Heart right ventricle (tissue), 16 donors: ENCODE measurements around the gene CDK5. TPM values are rescaled to one million over a fixed set of nuclear protein-coding genes. Genes with fewer than 3 reads are reported as not detected.
"Not testable (repeated sequence)": the region's sequence is repeated elsewhere in the genome, so short reads cannot be mapped to it uniquely, and the experiment has no call there.

Source experiments
- ATAC-seq, 8 donors: fragments of 200-7000 bp; cut with Tn5 transposase; one replicate each; pipeline ENCODE4 v1.9.1; 2020; ENCODE audit warnings: mild to moderate bottlenecking in 8 of 8, moderate library complexity in 8 of 8, moderate number of reproducible peaks in 1 of 8
- DNase-seq, 2 donors: peaks; one replicate each; pipeline ENCODE4 v3.0.0-alpha.2; 2020
- H3K27ac ChIP-seq, 10 donors: fragments of 200-600 bp; sonication (generic) in 2 of 10; one replicate each; pipeline versions ENCODE4 v1.5.0 to v1.8.0; 2020 to 2022; ENCODE audit warnings: mild to moderate bottlenecking in 3 of 10
- H3K27me3 ChIP-seq, 7 donors: fragments of 200-600 bp; one replicate each; pipeline ENCODE4 v1.8.0; 2021 to 2022; ENCODE audit warnings: mild to moderate bottlenecking in 2 of 7
- H3K36me3 ChIP-seq, 9 donors: fragments of 200-600 bp; sonication (generic) in 1 of 9; one replicate each; pipeline versions ENCODE4 v1.5.0 to v1.8.0; 2020 to 2022; ENCODE audit warnings: mild to moderate bottlenecking in 2 of 9
- H3K4me1 ChIP-seq, 9 donors: fragments of 200-600 bp; sonication (generic) in 1 of 9; one replicate each; pipeline versions ENCODE4 v1.5.0 to v1.8.0; 2020 to 2022; ENCODE audit warnings: mild to moderate bottlenecking in 4 of 9
- H3K4me3 ChIP-seq, 10 donors: fragments of 200-600 bp; sonication (generic) in 2 of 10; one replicate each; pipeline versions ENCODE4 v1.5.0 to v1.8.0; 2020 to 2022; ENCODE audit warnings: mild to moderate bottlenecking in 7 of 10, moderate library complexity in 2 of 10
- H3K9me3 ChIP-seq, 11 donors: fragments of 200-600 bp in 10 of 11; sonication (generic) in 2 of 11; one replicate each; pipeline versions ENCODE4 v1.5.0 to v1.8.0; 2013 to 2022; ENCODE audit warnings: mild to moderate bottlenecking in 2 of 11, control low read depth in 1 of 11, moderate library complexity in 1 of 11
- CTCF ChIP-seq, 9 donors: fragments of 200-600 bp; sonication (generic) in 2 of 9; IDR thresholded peaks; one replicate each; pipeline versions ENCODE4 v1.5.0 to v1.8.0; 2021 to 2022; ENCODE audit warnings: antibody characterized with exemption in 9 of 9, mild to moderate bottlenecking in 5 of 9, moderate library complexity in 1 of 9
- WGBS, 2 donors: extraction: QIAGEN DNeasy Blood & Tissue Kit; methylation state at CpG; one replicate each; pipeline ENCODE4 v1.1.7; 2013; ENCODE audit warnings: inconsistent platforms in 1 of 2; 5-methylcytosine and 5-hydroxymethylcytosine counted together
- intact Hi-C, 10 donors: fragments of 100-400 bp; cut with DNase I; formaldehyde crosslinking; loops; one replicate each; pipeline versions ENCODE4 v1.11.1 to v1.14.2; 2022
- polyA plus RNA-seq, 2 donors: library from polyadenylated mRNA; stranded (reverse); fragments of 200-250 nt; gene quantifications; one replicate each; pipeline ENCODE4 v1.2.3, GENCODE V29; 2013
- total RNA-seq, 10 donors: library from RNA; stranded (reverse); fragmentation: NEBNext Ultra II Directional in 3 of 10; extraction: Animal tissue kit (Norgen Biotek cat#: 25700) in 3 of 10; gene quantifications; one replicate each; pipeline versions ENCODE4 v1.2.1 to v1.2.4, GENCODE V29; 2021 to 2023
- donor health status: Arrhythmogenic right ventricular cardiomyopathy.
- donor health status: ischemic (EF 13 %, LVEDD 7.1; RV severe dilation, severe dysfunction).
- donor health status: healthy with polysubstance abuse.
- donor health status: DM: no; HTN: yes; CAD: no.
- donor health status: DM: no; HTN: no; CAD: no.
- donor health status: ischemic (EF 25% LVEDD 6.9; RV normal size, moderate dysfunction).
- donor health status: ischemic (EF 25% LVEDD 5.7; RV mildly dilated, moderate dysfunction).
- donor health status: healthy.
- donor health status: DM: yes; HTN: yes; CAD: no.
- donor health status: Ischemic cardiomyopathy.
- donor health status: ischemic (EF 35%, LVEDD 5.7; RV mildly dilated, moderate dysfunction).
- donor health status: nonischemic (EF 11% LVEDD 7.7; RV severe dilation, severe dysfunction).
- donor health status: DM: yes; HTN: yes; CAD: no.
- donor health status: PGD.
- donor health status: ischemic (EF 29% LVEDD 5.4; RV normal size, mild dysfunction).
- donor health status: nonischemic (EF 23%, LVEDD 6.1; RV moderate dilation, normal function).

Gene CDK5
- total and polyA plus RNA-seq, 12 donors = 5.0 to 11.3 (median 7.6) TPM

GRCh38 chr7:151028131-151028947 lies 29.4 kb downstream of the CDK5 start, which contains the start of gene ABCB8:
Gene ABCB8, plus strand, starts transcription at chr7:151028450. Its CDS starts 66 bp downstream, at chr7:151028516.
- Histone ChIP-seq H3K27ac (peak within 1 kb of the TSS; percentile 36 to 91 (median 82)), H3K36me3 (peaks cover 0 to 19% (median 0%) of the 10 kb centered on the region in 9 donors), H3K27me3 (peaks cover 0 to 3% (median 0%) of the 10 kb centered on the region in 7 donors), H3K4me1 (peaks cover 3 to 21% (median 14%) of the 10 kb centered on the region in 9 donors), H3K4me3 (peak within 1 kb of the TSS; percentile 29 to 84 (median 74)), H3K9me3 (no peaks in the 10 kb centered on the region)
- DNase-seq = peak; percentile 95 to 100
- intact Hi-C loops = loop anchor here in 6 of 10 donors (1.0 to 5.0 kb wide), 7 partner anchors 30 to 84 kb away; partner anchors contain the start of genes SLC4A2 (in 2 of the 6) and AGAP3 (in 1 of the 6)
- TF ChIP-seq CTCF (IDR thresholded peaks at IDR 0.05) = peak in 8 of 9 donors; percentile 39 to 82 (median 64)
- 1% methylated on average over 53 of the region's 53 CpGs for WGBS, 2 donors
- peak; percentile 94 to 98 (median 96) for ATAC-seq

- DNase-seq, ATAC-seq, H3K27me3 ChIP-seq, H3K9me3 ChIP-seq: not testable (repeated sequence)
- WGBS, 2 donors = 6 to 9% methylated on average over 16 of the region's 16 CpGs
- peaks cover 0 to 15% (median 0%) of the 10 kb centered on the region in 9 donors for H3K36me3 ChIP-seq
- H3K27ac ChIP-seq = peak overlapping the region in 9 of 10 donors; percentile 42 to 91 (median 81)
- H3K4me1 ChIP-seq = peaks cover 3 to 21% (median 14%) of the 10 kb centered on the region in 9 donors
- intact Hi-C loops = loop anchor here in 6 of 10 donors (1.0 to 5.0 kb wide), 7 partner anchors 31 to 85 kb away; partner anchors contain the start of genes SLC4A2 (in 2 of the 6) and AGAP3 (in 1 of the 6)
- H3K4me3 ChIP-seq = peak overlapping the region in 9 of 10 donors; percentile 57 to 84 (median 77)
Observed at GRCh38 chr7:151027728-151028130, 30.0 kb downstream of the CDK5 start.

- H3K4me1 ChIP-seq = peaks cover 3 to 21% (median 14%) of the 10 kb centered on the region in 9 donors
- H3K36me3 ChIP-seq, H3K9me3 ChIP-seq, ATAC-seq, H3K27me3 ChIP-seq, DNase-seq: not testable (repeated sequence)
- peak overlapping the region in 5 of 10 donors; percentile 68 to 84 (median 79) for H3K4me3 ChIP-seq
- 39 to 46% methylated on average over 19 of the region's 19 CpGs for WGBS, 2 donors
- intact Hi-C loops = loop anchor here in 3 of 10 donors (5.0 kb wide), 2 partner anchors 65 to 85 kb away; no protein-coding TSS in a partner anchor
- peak overlapping the region in 3 of 10 donors; percentile 75 to 84 (median 83) for H3K27ac ChIP-seq
Observed at GRCh38 chr7:151026771-151027727, 30.6 kb downstream of the CDK5 start.

- intact Hi-C loops = loop anchor here in 3 of 10 donors (5.0 kb wide), 2 partner anchors 66 to 86 kb away; no protein-coding TSS in a partner anchor
- 87 to 88% methylated on average over 4 of the region's 4 CpGs for WGBS, 2 donors
Observed at GRCh38 chr7:151025924-151026671, 31.6 kb downstream of the CDK5 start.

More at GRCh38 chr7:151025924-151026671, 31.6 kb downstream of the CDK5 start:
- Histone ChIP-seq H3K27me3 (peaks cover 0 to 17% (median 8%) of the 10 kb centered on the region in 7 donors), H3K4me1 (peaks cover 3 to 21% (median 14%) of the 10 kb centered on the region in 9 donors), H3K36me3 (peaks cover 0 to 3% (median 0%) of the 10 kb centered on the region in 9 donors), H3K9me3 (no peaks in the 10 kb centered on the region), H3K27ac (no peak overlapping the region), H3K4me3 (no peak overlapping the region)
- DNase-seq (no peak), ATAC-seq (no peak)
- TF ChIP-seq CTCF (IDR thresholded peaks at IDR 0.05) = no peak
